GM13977 (cell line): ENCODE measurements around the gene CBX4.

Experiments used
- DNase-seq: peaks from one replicate; pipeline ENCODE4 v3.0.0; 2012; ENCODE audit warnings: low spot score
- CTCF ChIP-seq: IDR thresholded peaks from 2 replicates; pipeline ENCODE4 v1.5.1; 2012; ENCODE audit warnings: mild to moderate bottlenecking, control low read depth; ENCODE audit not compliant: insufficient read depth; ENCODE audit errors: extremely low read depth, missing control alignments
- in situ Hi-C: fragments of 300-500 bp; cut with MboI; formaldehyde crosslinking; loops from one replicate; pipeline ENCODE4 v1.12.0; 2022; ENCODE audit warnings: low sequenced_read_pairs, low pct_unique_long_range_greater_than_20kb, mixed read lengths, inconsistent platforms; ENCODE audit not compliant: unreplicated experiment

The CBX4 gene

GRCh38 chr17:79792341-79792871 lies 46.8 kb downstream of the CBX4 start:
- no peak for TF ChIP-seq CTCF
- DNase-seq = no peak
- in situ Hi-C loops = loop anchor here (10.0 to 25.0 kb wide), 2 partner anchors 52 to 170 kb away; no protein-coding TSS in a partner anchor

GRCh38 chr17:79791735-79792161 lies 47.5 kb downstream of the CBX4 start:
- no peak for TF ChIP-seq CTCF
- no peak for DNase-seq
- in situ Hi-C loops = loop anchor here (10.0 to 25.0 kb wide), 2 partner anchors 53 to 171 kb away; no protein-coding TSS in a partner anchor

GRCh38 chr17:79790805-79791734 lies 48.2 kb downstream of the CBX4 start:
- no peak for DNase-seq
- TF ChIP-seq CTCF = no peak
- in situ Hi-C loops = loop anchor here (10.0 to 25.0 kb wide), 2 partner anchors 54 to 171 kb away; no protein-coding TSS in a partner anchor

GRCh38 chr17:79789943-79790804 lies 49.1 kb downstream of the CBX4 start:
- DNase-seq = peak; percentile 94
- in situ Hi-C loops = loop anchor here (10.0 to 25.0 kb wide), 2 partner anchors 55 to 172 kb away; no protein-coding TSS in a partner anchor
- TF ChIP-seq CTCF = peak; percentile 89

GRCh38 chr17:79788989-79789942 lies 50.0 kb downstream of the CBX4 start:
- in situ Hi-C loops = loop anchor here (25.0 kb wide), 1 partner anchor 173 kb away; no protein-coding TSS in a partner anchor
- no peak for TF ChIP-seq CTCF
- DNase-seq = no peak
